ENCODE data around the gene TECPR1. TPM values are rescaled to one million over a fixed set of nuclear protein-coding genes. Genes with fewer than 3 reads are reported as not detected.

Gene TECPR1
- total and polyA plus RNA-seq, 2 of the 4 experiments (the other 2 are of a cell fraction): 11.5 to 14.7 TPM

- no peak for TF ChIP-seq MAFK (IDR thresholded peaks at IDR 0.05; ENCODE audit: low read depth, low read length)
Observed at GRCh38 chr7:98300595-98301372, 48.8 kb upstream of the TECPR1 start (continued).

GRCh38 chr7:98297626-98298286 lies 45.7 kb upstream of the TECPR1 start:
- no peak overlapping the region for H3K23ac ChIP-seq (ENCODE audit: low read depth, low read length)
- H2BK120ac ChIP-seq (ENCODE audit: low read depth, low read length): no peak overlapping the region
- H3K14ac ChIP-seq (replicated peaks; ENCODE audit: low read depth, low read length): no peak overlapping the region
- H3K18ac ChIP-seq (ENCODE audit: low read depth, low read length): no peak overlapping the region
- CTCF ChIA-PET: interaction anchor here (0.9 kb wide), 1 partner anchor 104 kb away, joined by 4 read pairs; the partner anchor contains the start of gene BAIAP2L1
- H3K4me3 ChIP-seq (ENCODE audit: insufficient read depth, low read depth, low read length): no peak overlapping the region
- no peak overlapping the region for H2BK20ac ChIP-seq (ENCODE audit: low read depth, low read length)
- no peak overlapping the region for H2BK15ac ChIP-seq (ENCODE audit: low read depth, low read length)
- H2AK5ac ChIP-seq (ENCODE audit: low read depth, low read length): no peak overlapping the region
- H3K4me2 ChIP-seq (ENCODE audit: low read depth, low read length): no peak overlapping the region
- H3K9me1 ChIP-seq (ENCODE audit: insufficient read depth, low read length): no peaks in the 10 kb centered on the region; the same call in 1 of the 2 replicates
- H3K9ac ChIP-seq (ENCODE audit: low read depth, low read length): no peak overlapping the region
- no peak overlapping the region for H3K56ac ChIP-seq (ENCODE audit: extremely low read depth, insufficient read depth, low read length)
- H3K27ac ChIP-seq (ENCODE audit: insufficient read depth, low read length): no peak overlapping the region
- peaks cover 13 to 47% of the 10 kb centered on the region in 2 experiments for H3K79me1 ChIP-seq (ENCODE audit: low read depth in 1 of 2, low read length in 2 of 2)
- H3K36me3 ChIP-seq (ENCODE audit: control insufficient read depth, insufficient read depth, low read length): peaks cover 25% of the 10 kb centered on the region
- no peaks in the 10 kb centered on the region for H3K27me3 ChIP-seq (ENCODE audit: control insufficient read depth, insufficient read depth, low read length)
- in situ Hi-C loops (cut with MboI; ENCODE audit: low sequenced_read_pairs) (loop anchor here (5.0 kb wide), 2 partner anchors 110 to 545 kb away; no protein-coding TSS in a partner anchor), dilution Hi-C loops (cut with HindIII; ENCODE audit: low sequenced_read_pairs, unreplicated experiment) (no loop called here), intact Hi-C loops (cut with micrococcal nuclease) (no loop called here)
- H2BK5ac ChIP-seq (ENCODE audit: low read depth, low read length, poor library complexity, severe bottlenecking): no peak overlapping the region
- no peak overlapping the region for H4K5ac ChIP-seq (ENCODE audit: low read depth, low read length)
- POLR2A ChIA-PET (ENCODE audit: unreplicated experiment): interaction anchor here (0.5 kb wide), 1 partner anchor 8 kb away, joined by 12 read pairs; no protein-coding TSS in a partner anchor
- peaks cover 24% of the 10 kb centered on the region for H4K20me1 ChIP-seq (ENCODE audit: insufficient read depth, low read length)
- H4K91ac ChIP-seq (ENCODE audit: insufficient read depth, low read depth, low read length): no peak overlapping the region
- DNase-seq: no peak
- no peaks in the 10 kb centered on the region for H3K9me3 ChIP-seq (ENCODE audit: control insufficient read depth, insufficient read depth, low read length)
- H2AK9ac ChIP-seq (replicated peaks; ENCODE audit: low read depth, low read length, poor library complexity): no peak overlapping the region
- no peak overlapping the region for H3K4ac ChIP-seq (ENCODE audit: low read depth, low read length)
- H3K4me1 ChIP-seq (ENCODE audit: control insufficient read depth, insufficient read depth, low read length): no peaks in the 10 kb centered on the region
- BruUV-seq (replicated peaks): no TSS peak
- no peak for ATAC-seq (ENCODE audit: low read depth)
- H2AFZ ChIP-seq (replicated peaks; ENCODE audit: low read length, poor library complexity): no peak overlapping the region
- H4K8ac ChIP-seq (ENCODE audit: low read depth in 2 of 2, low read length in 2 of 2): no peak overlapping the region
- no CpG with 5 or more reads among the region's 21 CpGs for WGBS, 2 experiments (ENCODE audit: extremely low coverage in 2 of 2, insufficient read length in 1 of 2)
- no peak for TF ChIP-seq CEBPB (IDR thresholded peaks at IDR 0.05; ENCODE audit: low read depth, low read length)
- no peak for TF ChIP-seq NFE2L2 (IDR thresholded peaks at IDR 0.05; ENCODE audit: low read depth, low read length)
- TF ChIP-seq ELK1 (IDR thresholded peaks at IDR 0.05; ENCODE audit: borderline replicate concordance, low read depth, low read length): no peak
- no peak for TF ChIP-seq BHLHE40 (IDR thresholded peaks at IDR 0.05; ENCODE audit: low read depth, low read length)
- TF ChIP-seq USF2 (IDR thresholded peaks at IDR 0.05; ENCODE audit: low read depth, low read length): no peak
- no peak for TF ChIP-seq FOS (IDR thresholded peaks at IDR 0.05; ENCODE audit: low read depth, low read length)
- TF ChIP-seq RCOR1 (IDR thresholded peaks at IDR 0.05; ENCODE audit: insufficient replicate concordance, low read length): no peak
- no peak for TF ChIP-seq CHD1 (IDR thresholded peaks at IDR 0.05; ENCODE audit: low read depth, low read length)
- TF ChIP-seq MAZ (IDR thresholded peaks at IDR 0.05; ENCODE audit: borderline replicate concordance, low read depth, low read length): no peak
- TF ChIP-seq CTCF (conservative IDR thresholded peaks at IDR 0.05; ENCODE audit: low read depth, low read length): no peak

Measured in IMR-90 (cell line).